ENCODE data around the gene LCN12. TPM values are rescaled to one million over a fixed set of nuclear protein-coding genes. Genes with fewer than 3 reads are reported as not detected.

Gene LCN12
- polyA plus RNA-seq, 1 of the 3 experiments (the other 2 are of a cell fraction) = 0.87 TPM

DNA sequence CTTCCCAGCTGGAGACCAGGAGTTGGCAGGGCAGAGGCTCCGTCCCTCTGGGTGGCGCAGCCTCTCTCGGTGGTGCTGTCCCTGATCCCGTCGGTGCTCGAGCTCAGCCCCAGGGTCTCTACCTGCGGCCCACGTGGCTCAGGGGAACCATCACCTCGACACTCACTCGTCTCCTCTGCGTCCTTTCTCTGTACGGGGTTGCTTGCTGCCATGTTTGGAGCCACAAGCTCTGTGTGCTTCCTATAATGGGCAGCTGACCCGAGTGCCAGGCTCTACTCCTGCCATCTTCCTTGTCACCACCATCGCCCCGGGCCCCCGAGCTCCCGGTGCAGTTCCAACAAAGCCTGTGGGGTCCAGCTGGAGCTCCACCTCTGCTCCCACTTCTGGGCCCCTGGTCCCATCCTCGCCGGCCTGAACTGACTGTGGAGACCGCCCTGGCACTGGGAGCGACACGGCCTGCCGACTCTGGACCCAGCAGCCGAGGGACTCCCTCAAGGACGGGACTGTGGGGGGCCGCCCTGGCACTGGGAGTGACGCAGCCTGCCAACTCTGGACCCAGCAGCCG lies 12.6 kb upstream of the LCN12 start:
- Histone ChIP-seq H3K4me2 (no peak overlapping the region), H3K27me3 (ENCODE audit: insufficient read depth) (no peaks in the 10 kb centered on the region), H4K20me1 (ENCODE audit: insufficient read depth) (peaks cover 13% of the 10 kb centered on the region), H3K4me1 (ENCODE audit: control insufficient read depth in 1 of 2, insufficient read depth in 2 of 2, low read depth in 1 of 2, low read length in 1 of 2) (peaks cover 0 to 9% of the 10 kb centered on the region in 2 experiments; a peak in 1 of 4 replicates), H3K9me3 (no peaks in the 10 kb centered on the region), H3K27ac (ENCODE audit: low read depth in 2 of 2, low read length in 1 of 2) (no peak overlapping the region), H3K79me2 (ENCODE audit: insufficient read depth) (peaks cover 28% of the 10 kb centered on the region), H3K36me3 (replicated peaks in 1 of 2; ENCODE audit: control insufficient read depth in 1 of 2, insufficient read depth in 2 of 2, low read length in 1 of 2) (peaks cover 15 to 38% of the 10 kb centered on the region in 2 experiments), H3F3A (replicated peaks; ENCODE audit: insufficient read depth) (peaks cover 14% of the 10 kb centered on the region), H3K9me2 (no peaks in the 10 kb centered on the region), H2AFZ (ENCODE audit: low read depth) (no peak overlapping the region), H3K4me3 (ENCODE audit: low read depth in 2 of 2, low read length in 1 of 2) (no peak overlapping the region), H3K9ac (no peak overlapping the region)
- WGBS (ENCODE audit: low lambda C conversion rate) = 83% methylated on average over 17 of the region's 28 CpGs
- ChIA-PET CTCF (interaction anchor here (1.0 to 1.8 kb wide), 3 partner anchors 9 to 97 kb away, joined by 3 to 5 read pairs (median 3); no protein-coding TSS in a partner anchor), POLR2A (no interaction called here)
- no peak for DNase-seq
- TF ChIP-seq YY1 (IDR thresholded peaks at IDR 0.05; ENCODE audit: low read depth) = no peak
- no peak for TF ChIP-seq NRF1 (IDR thresholded peaks at IDR 0.05; ENCODE audit: low read depth, low read length)
- TF ChIP-seq, protein P1, sequence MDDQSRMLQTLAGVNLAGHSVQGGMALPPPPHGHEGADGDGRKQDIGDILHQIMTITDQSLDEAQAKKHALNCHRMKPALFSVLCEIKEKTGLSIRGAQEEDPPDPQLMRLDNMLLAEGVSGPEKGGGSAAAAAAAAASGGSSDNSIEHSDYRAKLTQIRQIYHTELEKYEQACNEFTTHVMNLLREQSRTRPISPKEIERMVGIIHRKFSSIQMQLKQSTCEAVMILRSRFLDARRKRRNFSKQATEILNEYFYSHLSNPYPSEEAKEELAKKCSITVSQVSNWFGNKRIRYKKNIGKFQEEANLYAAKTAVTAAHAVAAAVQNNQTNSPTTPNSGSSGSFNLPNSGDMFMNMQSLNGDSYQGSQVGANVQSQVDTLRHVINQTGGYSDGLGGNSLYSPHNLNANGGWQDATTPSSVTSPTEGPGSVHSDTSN (IDR thresholded peaks at IDR 0.05) = no peak
- TF ChIP-seq POLR2AphosphoS5 (IDR thresholded peaks at IDR 0.05; ENCODE audit: low read depth, low read length) = no peak
- no peak for TF ChIP-seq RFX5 (IDR thresholded peaks at IDR 0.05; ENCODE audit: low read length)
- TF ChIP-seq EZH2phosphoT487 (IDR thresholded peaks at IDR 0.05; ENCODE audit: borderline replicate concordance, low read depth) = no peak
- TF ChIP-seq SIN3A (IDR thresholded peaks at IDR 0.05; ENCODE audit: borderline replicate concordance, low read depth, low read length) = no peak
- no peak for TF ChIP-seq FOSL2 (IDR thresholded peaks at IDR 0.05; ENCODE audit: borderline replicate concordance, low read depth)
- no peak for TF ChIP-seq CHD2 (IDR thresholded peaks at IDR 0.05; ENCODE audit: low read length, partially characterized antibody)
- TF ChIP-seq, protein P2, sequence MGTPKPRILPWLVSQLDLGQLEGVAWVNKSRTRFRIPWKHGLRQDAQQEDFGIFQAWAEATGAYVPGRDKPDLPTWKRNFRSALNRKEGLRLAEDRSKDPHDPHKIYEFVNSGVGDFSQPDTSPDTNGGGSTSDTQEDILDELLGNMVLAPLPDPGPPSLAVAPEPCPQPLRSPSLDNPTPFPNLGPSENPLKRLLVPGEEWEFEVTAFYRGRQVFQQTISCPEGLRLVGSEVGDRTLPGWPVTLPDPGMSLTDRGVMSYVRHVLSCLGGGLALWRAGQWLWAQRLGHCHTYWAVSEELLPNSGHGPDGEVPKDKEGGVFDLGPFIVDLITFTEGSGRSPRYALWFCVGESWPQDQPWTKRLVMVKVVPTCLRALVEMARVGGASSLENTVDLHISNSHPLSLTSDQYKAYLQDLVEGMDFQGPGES (IDR thresholded peaks at IDR 0.05; ENCODE audit: low read depth, low read length) = no peak
- no peak for TF ChIP-seq RCOR1 (IDR thresholded peaks at IDR 0.05; ENCODE audit: low read length)
- no peak for TF ChIP-seq RAD21 (IDR thresholded peaks at IDR 0.05; ENCODE audit: low read length)
- no peak for TF ChIP-seq FOXJ3 (CRISPR knock-in tag; IDR thresholded peaks at IDR 0.05)
- TF ChIP-seq, protein P3, sequence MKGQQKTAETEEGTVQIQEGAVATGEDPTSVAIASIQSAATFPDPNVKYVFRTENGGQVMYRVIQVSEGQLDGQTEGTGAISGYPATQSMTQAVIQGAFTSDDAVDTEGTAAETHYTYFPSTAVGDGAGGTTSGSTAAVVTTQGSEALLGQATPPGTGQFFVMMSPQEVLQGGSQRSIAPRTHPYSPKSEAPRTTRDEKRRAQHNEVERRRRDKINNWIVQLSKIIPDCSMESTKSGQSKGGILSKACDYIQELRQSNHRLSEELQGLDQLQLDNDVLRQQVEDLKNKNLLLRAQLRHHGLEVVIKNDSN (IDR thresholded peaks at IDR 0.05; ENCODE audit: borderline replicate concordance, low read depth) = no peak

Measured in SK-N-SH (cell line).